ENCODE results near the gene AAMDC.

DNA sequence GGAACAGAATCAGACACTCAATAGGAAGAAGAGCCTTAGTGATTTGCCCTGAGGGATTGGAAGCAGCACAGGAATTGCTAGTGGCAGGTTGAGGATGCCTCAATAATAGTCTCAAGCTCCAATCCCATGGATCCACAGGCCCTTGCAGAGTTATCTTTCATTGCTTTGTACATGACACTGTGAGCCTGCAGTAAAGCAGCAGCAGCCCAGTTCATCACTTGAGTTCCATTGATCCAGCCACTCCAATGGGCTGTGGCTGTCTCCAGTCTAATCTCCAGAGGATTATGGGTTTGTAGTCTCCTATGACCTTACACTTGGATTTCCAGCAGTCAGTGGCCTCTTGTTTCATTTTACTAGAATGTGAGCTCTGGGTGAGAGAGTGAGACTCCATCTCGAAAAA lies 45.4 kb downstream of the AAMDC start:
- TF ChIP-seq CTCF (IDR thresholded peaks at IDR 0.05; ENCODE audit: insufficient read depth, low read length, poor library complexity, severe bottlenecking) (no peak), EZH2phosphoT487 (conservative IDR thresholded peaks at IDR 0.05; ENCODE audit: low read length) (no peak)
